IMR-90 (cell line): ENCODE measurements around the gene SRC. TPM values are rescaled to one million over a fixed set of nuclear protein-coding genes. Genes with fewer than 3 reads are reported as not detected.

Experiments
- ATAC-seq: fragments of 200-7000 bp; cut with Tn5 transposase; 2 replicates; pipeline ENCODE4 v1.9.1; 2020; ENCODE audit warnings: low read depth, mild to moderate bottlenecking, moderate library complexity
- BruUV-seq: library from RNA; stranded (reverse); fragments of 400-500 nt; replicated peaks from 2 replicates; lab custom pipeline; 2021; lab: Mats Ljungman, UMichigan
- CTCF ChIA-PET: fragments of 300-600 bp; formaldehyde crosslinking; extraction: SDS; loops from one replicate; lab custom pipeline; 2021; ENCODE audit warnings: antibody characterized with exemption; lab: Yijun Ruan, JAX
- POLR2A ChIA-PET: fragments of 300-600 bp; sonication (Branson Sonifier 250); formaldehyde crosslinking; loops from one replicate; lab custom pipeline; 2022; ENCODE audit warnings: antibody characterized with exemption; ENCODE audit not compliant: unreplicated experiment; lab: Charles Lee
- DNase-seq: peaks from one replicate; pipeline ENCODE4 v3.0.0; 2013
- H2AFZ ChIP-seq: replicated peaks from 2 replicates; pipeline ENCODE3; 2013; ENCODE audit warnings: low read length, mild to moderate bottlenecking; ENCODE audit not compliant: poor library complexity
- H2AK5ac ChIP-seq: 2 replicates; pipeline ENCODE4 v1.6.1; 2013; ENCODE audit warnings: low read depth, low read length, inconsistent platforms
- H2AK9ac ChIP-seq: replicated peaks from 2 replicates; pipeline ENCODE3; 2013; ENCODE audit warnings: mild to moderate bottlenecking, low read depth, low read length, moderate library complexity; ENCODE audit not compliant: poor library complexity
- H2BK120ac ChIP-seq: 2 replicates; pipeline ENCODE4 v1.6.1; 2013; ENCODE audit warnings: low read depth, low read length, inconsistent platforms
- H2BK15ac ChIP-seq: 3 replicates; pipeline ENCODE4 v1.6.1; 2013; ENCODE audit warnings: low read depth, low read length, inconsistent platforms
- H2BK20ac ChIP-seq: 2 replicates; pipeline ENCODE4 v1.6.1; 2013; ENCODE audit warnings: low read depth, mild to moderate bottlenecking, inconsistent platforms, low read length, moderate library complexity
- H2BK5ac ChIP-seq: 2 replicates; pipeline ENCODE4 v1.6.1; 2013; ENCODE audit warnings: mild to moderate bottlenecking, low read depth, low read length, inconsistent platforms; ENCODE audit not compliant: poor library complexity, severe bottlenecking
- H3K14ac ChIP-seq: replicated peaks from 2 replicates; pipeline ENCODE4 v1.6.1; 2013; ENCODE audit warnings: low read depth, low read length, inconsistent platforms
- H3K18ac ChIP-seq: 2 replicates; pipeline ENCODE4 v1.6.1; 2013; ENCODE audit warnings: low read depth, low read length, control low read depth
- H3K23ac ChIP-seq: 2 replicates; pipeline ENCODE4 v1.6.1; 2013; ENCODE audit warnings: low read depth, low read length, inconsistent platforms
- H3K27ac ChIP-seq: 2 replicates; pipeline ENCODE4 v1.5.1; 2013; ENCODE audit warnings: mild to moderate bottlenecking, control low read depth, low read length; ENCODE audit not compliant: insufficient read depth
- H3K27me3 ChIP-seq: 2 replicates; pipeline ENCODE4 v1.6.1; 2013; ENCODE audit warnings: low read length; ENCODE audit not compliant: control insufficient read depth, insufficient read depth
- H3K36me3 ChIP-seq: 2 replicates; pipeline ENCODE4 v1.6.1; 2013; ENCODE audit warnings: low read length, mixed read lengths; ENCODE audit not compliant: control insufficient read depth, insufficient read depth
- H3K4ac ChIP-seq: 2 replicates; pipeline ENCODE4 v1.6.1; 2013; ENCODE audit warnings: low read depth, low read length, inconsistent platforms
- H3K4me1 ChIP-seq: 2 replicates; pipeline ENCODE4 v1.6.1; 2013; ENCODE audit warnings: low read length, mixed read lengths; ENCODE audit not compliant: control insufficient read depth, insufficient read depth
- H3K4me2 ChIP-seq: 2 replicates; pipeline ENCODE4 v1.6.1; 2013; ENCODE audit warnings: low read depth, mild to moderate bottlenecking, control low read depth, low read length, moderate library complexity
- H3K4me3 ChIP-seq: 2 replicates; pipeline ENCODE4 v1.5.1; 2013; ENCODE audit warnings: low read depth, mild to moderate bottlenecking, control low read depth, low read length, moderate library complexity; ENCODE audit not compliant: insufficient read depth
- H3K56ac ChIP-seq: 2 replicates; pipeline ENCODE4 v1.6.1; 2013; ENCODE audit warnings: low read length, inconsistent platforms; ENCODE audit not compliant: insufficient read depth; ENCODE audit errors: extremely low read depth
- H3K79me1 ChIP-seq, 2 experiments: 2 replicates each; pipeline ENCODE4 v1.6.1; 2013; ENCODE audit warnings: low read length in 2 of 2, inconsistent platforms in 1 of 2, low read depth in 1 of 2
- H3K9ac ChIP-seq: 2 replicates; pipeline ENCODE4 v1.6.1; 2013; ENCODE audit warnings: low read depth, low read length, control low read depth
- H3K9me1 ChIP-seq: 2 replicates; pipeline ENCODE4 v1.6.1; 2013; ENCODE audit warnings: low read length, inconsistent platforms; ENCODE audit not compliant: insufficient read depth
- H3K9me3 ChIP-seq: 2 replicates; pipeline ENCODE4 v1.6.1; 2013; ENCODE audit warnings: low read length; ENCODE audit not compliant: control insufficient read depth, insufficient read depth
- H4K20me1 ChIP-seq: 2 replicates; pipeline ENCODE4 v1.6.1; 2013; ENCODE audit warnings: low read length, inconsistent platforms; ENCODE audit not compliant: insufficient read depth
- H4K5ac ChIP-seq: 2 replicates; pipeline ENCODE4 v1.6.1; 2013; ENCODE audit warnings: mild to moderate bottlenecking, low read depth, low read length, control low read depth
- H4K8ac ChIP-seq, 2 experiments: 2 replicates each; pipeline ENCODE4 v1.6.1; 2013; ENCODE audit warnings: low read depth in 2 of 2, low read length in 2 of 2, control low read depth in 1 of 2, inconsistent platforms in 1 of 2
- H4K91ac ChIP-seq: 2 replicates; pipeline ENCODE4 v1.6.1; 2013; ENCODE audit warnings: low read depth, low read length, inconsistent platforms; ENCODE audit not compliant: insufficient read depth
- CEBPB ChIP-seq: IDR thresholded peaks from 2 replicates; pipeline ENCODE4 v1.6.1; 2012; ENCODE audit warnings: low read depth, low read length, improper control_type of control experiment
- CTCF ChIP-seq: conservative IDR thresholded peaks from 2 replicates; pipeline ENCODE4 v1.5.1; 2012; ENCODE audit warnings: mild to moderate bottlenecking, low read depth, low read length, improper control_type of control experiment
- FOS ChIP-seq: fragments of 150-350 bp; IDR thresholded peaks from 2 replicates; pipeline ENCODE4 v1.6.1; 2016; ENCODE audit warnings: low read depth, low read length
- MAZ ChIP-seq: IDR thresholded peaks from 2 replicates; pipeline ENCODE4 v1.6.1; 2012; ENCODE audit warnings: low read depth, mild to moderate bottlenecking, low read length, improper control_type of control experiment, moderate library complexity, borderline replicate concordance
- NFE2L2 ChIP-seq: fragments of 150-350 bp; IDR thresholded peaks from 2 replicates; pipeline ENCODE4 v1.6.1; 2016; ENCODE audit warnings: low read depth, mild to moderate bottlenecking, low read length
- WGBS, 2 experiments: methylation state at CpG; one replicate each; pipeline versions ENCODE4 v1.1.5 to v1.1.7; 2013; ENCODE audit warnings: missing lambda C conversion rate in 2 of 2; ENCODE audit not compliant: insufficient read length in 1 of 2; ENCODE audit errors: extremely low coverage in 2 of 2; 5-methylcytosine and 5-hydroxymethylcytosine counted together
- dilution Hi-C: fragments of 300-500 bp; cut with HindIII; formaldehyde crosslinking; loops from one replicate; pipeline ENCODE4 v1.14.3; 2018; ENCODE audit warnings: low sequenced_read_pairs; ENCODE audit not compliant: unreplicated experiment
- in situ Hi-C: fragments of 300-500 bp; cut with MboI; formaldehyde crosslinking; loops from 3 replicates; pipeline ENCODE4 v1.14.3; 2019; ENCODE audit warnings: low sequenced_read_pairs, inconsistent platforms, mixed read lengths
- intact Hi-C: fragments of 100-400 bp; cut with micrococcal nuclease; formaldehyde crosslinking; loops from 2 replicates; pipeline ENCODE4 v1.10.0; 2022
- polyA plus RNA-seq, 3 experiments: library from polyadenylated mRNA; depleted of rRNA; stranded (reverse); fragments of >200 nt; gene quantifications; 2 replicates each; pipeline ENCODE4 v1.2.3, GENCODE V29; 2012; ENCODE audit warnings: low replicate concordance in 1 of 3
- total RNA-seq: library from RNA; depleted of rRNA; stranded (reverse); fragments of >200 nt; gene quantifications from 2 replicates; pipeline ENCODE4 v1.2.3, GENCODE V29; 2012

Gene SRC
- total and polyA plus RNA-seq, 2 of the 4 experiments (the other 2 are of a cell fraction), result 7.0 to 24.2 TPM

DNA sequence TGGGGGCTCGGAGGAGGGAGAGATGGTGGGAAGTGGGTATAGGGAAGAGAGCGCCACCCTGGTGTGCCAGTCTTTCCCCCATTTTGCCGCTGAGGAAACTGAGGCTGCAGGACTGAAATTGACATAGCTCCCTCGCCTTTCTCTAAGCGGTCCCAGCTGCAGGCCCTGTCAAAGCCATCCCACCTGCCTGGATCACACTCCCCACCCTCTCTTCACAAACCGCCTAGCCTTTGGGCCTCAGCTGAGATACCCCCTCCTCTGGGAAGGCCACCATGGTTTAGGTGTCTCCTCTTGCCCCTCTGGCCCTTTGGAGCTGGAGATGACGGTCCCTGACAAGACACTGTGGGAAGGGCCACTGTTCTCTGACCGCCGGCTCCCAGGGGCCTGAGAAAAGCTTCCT lies 16.9 kb downstream of the SRC start:
- ATAC-seq, result no peak
- ChIA-PET CTCF (no interaction called here), POLR2A (no interaction called here)
- Histone ChIP-seq H4K91ac (no peak overlapping the region), H3K4me3 (no peak overlapping the region), H4K20me1 (peaks cover 66% of the 10 kb centered on the region), H2BK5ac (no peak overlapping the region), H4K5ac (no peak overlapping the region), H3K18ac (no peak overlapping the region), H3K79me1 (peaks cover 25 to 79% of the 10 kb centered on the region in 2 experiments), H3K14ac (no peak overlapping the region), H3K27me3 (no peaks in the 10 kb centered on the region), H3K9me3 (no peaks in the 10 kb centered on the region), H2BK120ac (no peak overlapping the region), H2AFZ (no peak overlapping the region), H3K4me1 (no peaks in the 10 kb centered on the region), H3K9ac (no peak overlapping the region), H3K36me3 (peaks cover 22% of the 10 kb centered on the region), H2BK20ac (no peak overlapping the region), H3K4me2 (no peak overlapping the region), H2AK5ac (no peak overlapping the region), H3K9me1 (peaks cover 6% of the 10 kb centered on the region), H3K23ac (no peak overlapping the region), H2BK15ac (no peak overlapping the region), H3K56ac (no peak overlapping the region), H4K8ac (no peak overlapping the region), H3K4ac (no peak overlapping the region), H3K27ac (no peak overlapping the region), H2AK9ac (no peak overlapping the region)
- 97% methylated on average over 7 of the region's 9 CpGs; no CpG with 5 or more reads in 1 of the 2 experiments for WGBS, 2 experiments
- DNase-seq, result no peak
- no TSS peak for BruUV-seq
- dilution Hi-C loops (no loop called here), in situ Hi-C loops (no loop called here), intact Hi-C loops (no loop called here)
- TF ChIP-seq FOS, result no peak
- no peak for TF ChIP-seq MAZ
- TF ChIP-seq CEBPB, result no peak
- TF ChIP-seq NFE2L2, result no peak
- no peak for TF ChIP-seq CTCF
